Measurements from ENCODE around the gene C1QTNF4.

DNA sequence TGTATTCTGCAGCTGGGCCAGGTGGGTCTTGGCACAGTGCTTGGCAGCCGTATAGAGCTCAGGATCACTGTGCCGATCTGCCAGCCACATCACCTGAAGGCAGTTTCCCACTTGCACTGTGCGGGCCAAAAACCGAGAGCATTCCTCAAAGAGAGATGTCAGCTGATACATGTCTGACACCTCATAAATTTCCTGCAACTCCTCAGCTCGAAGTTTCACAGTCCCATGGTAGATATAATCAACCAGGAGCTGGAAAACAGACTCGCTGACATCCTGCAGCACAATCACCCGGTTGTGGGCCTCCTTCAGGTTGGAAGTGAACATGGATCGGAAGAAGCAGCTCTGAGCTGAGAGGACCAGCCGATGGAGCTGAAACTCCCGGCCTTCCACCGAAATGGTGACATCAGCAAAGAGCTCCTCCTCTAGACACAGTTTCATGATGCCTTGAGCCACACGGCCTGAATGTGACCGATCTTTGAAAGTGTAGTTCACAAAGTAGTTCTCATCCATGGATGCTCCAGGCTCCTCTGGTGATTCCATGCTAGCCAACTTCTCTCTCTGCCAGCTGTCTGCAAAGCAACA lies 16.7 kb downstream of the C1QTNF4 start:
- TF ChIP-seq, protein P1, sequence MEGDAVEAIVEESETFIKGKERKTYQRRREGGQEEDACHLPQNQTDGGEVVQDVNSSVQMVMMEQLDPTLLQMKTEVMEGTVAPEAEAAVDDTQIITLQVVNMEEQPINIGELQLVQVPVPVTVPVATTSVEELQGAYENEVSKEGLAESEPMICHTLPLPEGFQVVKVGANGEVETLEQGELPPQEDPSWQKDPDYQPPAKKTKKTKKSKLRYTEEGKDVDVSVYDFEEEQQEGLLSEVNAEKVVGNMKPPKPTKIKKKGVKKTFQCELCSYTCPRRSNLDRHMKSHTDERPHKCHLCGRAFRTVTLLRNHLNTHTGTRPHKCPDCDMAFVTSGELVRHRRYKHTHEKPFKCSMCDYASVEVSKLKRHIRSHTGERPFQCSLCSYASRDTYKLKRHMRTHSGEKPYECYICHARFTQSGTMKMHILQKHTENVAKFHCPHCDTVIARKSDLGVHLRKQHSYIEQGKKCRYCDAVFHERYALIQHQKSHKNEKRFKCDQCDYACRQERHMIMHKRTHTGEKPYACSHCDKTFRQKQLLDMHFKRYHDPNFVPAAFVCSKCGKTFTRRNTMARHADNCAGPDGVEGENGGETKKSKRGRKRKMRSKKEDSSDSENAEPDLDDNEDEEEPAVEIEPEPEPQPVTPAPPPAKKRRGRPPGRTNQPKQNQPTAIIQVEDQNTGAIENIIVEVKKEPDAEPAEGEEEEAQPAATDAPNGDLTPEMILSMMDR (IDR thresholded peaks at IDR 0.05; ENCODE audit: low read depth, low read length), result no peak
- TF ChIP-seq POLR2A (IDR thresholded peaks at IDR 0.05; ENCODE audit: extremely low read depth, insufficient read length) (no peak), MYC (IDR thresholded peaks at IDR 0.05; ENCODE audit: low read depth, low read length) (no peak)
- TF ChIP-seq, protein P2, sequence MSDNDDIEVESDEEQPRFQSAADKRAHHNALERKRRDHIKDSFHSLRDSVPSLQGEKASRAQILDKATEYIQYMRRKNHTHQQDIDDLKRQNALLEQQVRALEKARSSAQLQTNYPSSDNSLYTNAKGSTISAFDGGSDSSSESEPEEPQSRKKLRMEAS (IDR thresholded peaks at IDR 0.05; ENCODE audit: low read depth, low read length), result no peak

Measured in NB4 (cell line).